Amygdala (tissue), 56 donors: ENCODE measurements around the gene KMT5B.

Experiments
- DNase-seq, 56 donors: peaks; one replicate each; lab custom pipeline; 2025; lab: John Stamatoyannopoulos, UW

Gene KMT5B

GRCh38 chr11:68216171-68216938 is 3.3 kb upstream of the KMT5B start:
- no peak for DNase-seq

DNA sequence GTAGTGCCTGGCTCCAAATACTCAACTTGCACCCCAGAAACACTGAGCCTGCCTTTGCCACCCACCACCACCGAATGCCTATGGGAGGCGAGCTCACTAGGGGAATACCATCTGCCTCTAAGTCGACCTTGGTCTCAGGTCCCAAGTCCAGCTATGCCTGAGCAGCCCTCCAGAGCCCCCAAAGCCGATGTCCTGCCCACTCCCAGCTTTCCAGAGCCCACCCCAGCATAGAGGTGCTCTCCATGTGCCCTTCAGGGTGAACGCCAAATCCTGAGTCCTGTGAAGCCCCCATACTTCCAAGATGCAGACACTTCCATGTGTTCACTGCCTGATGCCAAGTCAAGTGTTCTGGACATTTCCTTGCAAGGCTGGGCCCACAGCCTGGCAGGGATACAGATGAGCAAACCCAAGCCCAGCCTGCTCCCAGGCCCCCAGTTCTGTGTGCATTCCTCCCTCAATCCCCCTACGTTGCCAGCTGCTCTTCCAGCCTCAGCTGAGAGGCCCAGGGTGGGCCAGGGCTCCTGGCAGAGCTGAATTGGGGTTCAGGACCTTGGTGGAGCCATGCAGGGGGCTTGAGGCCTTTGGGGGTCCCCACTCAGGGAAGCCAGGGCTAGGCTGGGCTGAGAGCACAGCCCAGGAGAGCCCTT is 2.6 kb upstream of the KMT5B start:
- DNase-seq: no peak

DNA sequence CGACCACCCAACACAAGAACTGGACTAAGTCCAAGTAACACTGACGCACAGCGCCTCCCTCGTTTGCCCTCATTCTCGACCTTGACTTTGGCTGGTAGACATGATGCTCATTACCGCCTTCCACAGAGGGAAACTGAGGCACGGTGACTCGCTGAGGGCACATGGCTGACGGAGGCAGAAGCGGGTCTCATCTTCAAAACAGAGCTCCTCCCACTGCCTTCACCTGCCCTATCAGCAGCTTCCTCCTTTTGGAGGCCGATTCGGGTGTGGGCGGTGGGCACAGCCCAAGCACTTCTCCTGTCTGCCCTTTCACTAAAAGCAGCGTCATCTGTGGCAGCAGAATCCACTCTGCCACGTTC is 2.0 kb upstream of the KMT5B start:
- DNase-seq: peak in 5 of 56 donors; percentile 13 to 37 (median 19)

GRCh38 chr11:68214173-68215086 is 1.3 kb upstream of the KMT5B start:
- DNase-seq: peak in 4 of 56 donors; percentile 45 to 64 (median 49)

- DNase-seq: peak in 52 of 56 donors; percentile 21 to 90 (median 77)
Measured at GRCh38 chr11:68213555-68214172, 568 bp upstream of the KMT5B start.

- peak in 30 of 56 donors; percentile 17 to 75 (median 50) for DNase-seq
Measured at GRCh38 chr11:68212421-68213134, 518 bp downstream of the KMT5B start.

DNA sequence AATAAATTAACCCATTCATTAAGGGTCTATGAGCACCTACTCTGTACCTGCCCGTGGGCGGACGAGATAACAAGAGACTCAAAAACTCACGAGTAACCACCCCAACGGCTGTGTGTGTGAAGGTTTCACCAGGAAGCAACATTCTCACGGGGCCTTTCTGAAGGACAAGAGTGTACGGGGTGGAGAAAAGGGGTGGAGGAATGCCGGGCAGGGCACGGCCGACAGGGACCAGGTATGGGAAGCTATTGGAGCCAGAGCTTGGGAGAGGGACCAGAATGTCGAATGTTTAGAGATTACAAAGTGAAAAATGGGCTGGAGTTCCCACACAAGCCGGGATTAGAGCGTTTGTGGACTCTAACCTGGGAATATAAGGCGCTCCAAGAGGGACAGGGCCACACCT is 1.6 kb downstream of the KMT5B start:
- no peak for DNase-seq

DNA sequence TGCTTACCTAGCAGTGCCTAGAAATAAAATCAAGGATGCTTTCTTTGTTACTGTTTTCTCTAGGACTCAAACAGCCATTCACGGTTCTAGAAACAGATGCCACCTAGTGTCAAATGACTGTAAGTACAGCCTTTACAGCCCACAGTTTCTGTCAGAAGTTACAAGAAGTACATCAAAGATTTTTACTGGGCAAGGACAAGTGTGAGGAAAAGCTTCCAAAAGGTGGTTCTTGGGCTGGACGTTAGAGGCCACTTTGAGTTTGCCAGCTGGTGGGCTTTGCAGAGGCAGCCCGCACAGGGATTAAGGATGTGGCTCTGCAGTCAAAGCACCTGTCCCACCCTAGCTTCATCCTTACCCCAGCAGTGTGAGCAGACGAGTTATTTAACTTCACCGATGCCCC is 6.9 kb downstream of the KMT5B start:
- peak in 7 of 56 donors; percentile 8 to 30 (median 22) for DNase-seq

- DNase-seq: no peak
Measured at GRCh38 chr11:68204402-68204801, 8.7 kb downstream of the KMT5B start.

GRCh38 chr11:68202165-68202564 is 10.9 kb downstream of the KMT5B start:
- no peak for DNase-seq

DNA sequence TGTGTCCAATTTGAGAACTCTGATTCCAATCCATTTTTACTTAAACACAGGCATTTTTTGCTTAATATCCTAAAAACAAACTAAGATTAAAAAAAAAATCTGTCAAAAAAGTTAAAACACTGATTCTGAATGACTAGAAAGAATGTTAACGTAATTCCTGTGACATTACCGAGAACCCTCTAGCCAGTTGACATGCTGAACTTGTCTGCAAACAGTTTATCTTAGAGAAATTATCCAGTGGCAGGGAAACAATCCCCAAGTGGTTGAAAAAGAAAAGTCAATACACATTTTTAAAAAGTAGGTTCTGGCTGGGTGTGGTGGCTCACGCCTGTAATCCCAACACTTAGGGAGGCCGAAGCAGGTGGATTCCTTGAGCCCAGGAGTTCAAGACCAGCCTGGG is 11.6 kb downstream of the KMT5B start:
- DNase-seq: no peak

- DNase-seq: no peak
Measured at GRCh38 chr11:68200639-68201038, 12.5 kb downstream of the KMT5B start.

DNA sequence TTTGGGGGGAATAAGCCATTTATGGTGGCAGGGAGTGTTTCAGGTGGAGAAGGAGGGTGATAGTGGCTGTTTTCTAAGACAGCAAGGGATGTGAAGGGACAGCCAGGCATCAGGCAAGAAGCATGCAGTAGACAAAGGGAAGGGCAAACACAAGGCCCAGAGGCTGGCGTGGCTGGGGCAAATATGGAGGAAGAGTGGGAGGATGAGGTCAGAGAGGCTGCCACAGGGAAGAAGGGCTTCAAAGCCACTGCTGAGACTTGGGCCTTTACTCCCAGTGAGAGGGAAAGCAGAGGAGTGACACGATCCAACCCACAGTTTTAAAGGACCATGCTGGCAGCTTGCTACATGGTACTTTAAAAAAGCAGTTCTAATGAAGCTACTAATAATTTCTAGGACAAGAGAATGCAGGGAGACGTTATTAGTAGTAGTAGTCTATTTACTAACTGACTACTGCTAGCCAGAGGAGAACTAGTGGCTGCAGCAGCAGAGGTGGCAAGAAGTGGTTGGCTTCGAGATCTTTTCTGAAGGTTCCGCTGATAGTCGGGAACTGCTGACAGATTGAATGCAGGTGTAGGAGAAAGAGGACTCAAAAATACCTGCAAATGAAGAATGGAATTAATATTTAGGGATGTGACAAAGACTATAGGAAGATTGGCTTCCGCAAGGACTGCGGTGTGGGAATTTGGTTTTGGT is 13.7 kb downstream of the KMT5B start:
- no peak for DNase-seq

DNA sequence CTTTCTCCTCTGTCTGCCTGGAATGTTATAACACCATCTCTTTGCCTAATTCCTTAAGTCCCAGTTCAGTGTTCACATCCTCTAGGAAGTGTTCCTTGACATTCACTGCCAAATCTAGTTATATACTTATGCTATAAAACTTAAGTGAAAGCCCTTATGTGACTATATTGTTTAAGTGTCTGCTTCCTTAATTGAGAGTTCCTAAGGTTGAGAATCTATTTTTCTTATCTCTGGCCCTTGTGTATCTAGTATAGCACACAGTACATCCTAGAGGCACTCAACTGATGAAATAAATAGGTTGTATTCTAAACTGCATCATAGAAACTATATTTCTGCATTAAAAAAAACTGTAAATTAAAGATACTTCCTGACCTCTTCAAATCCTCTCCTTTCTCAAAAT is 16.9 kb downstream of the KMT5B start:
- DNase-seq: no peak

DNA sequence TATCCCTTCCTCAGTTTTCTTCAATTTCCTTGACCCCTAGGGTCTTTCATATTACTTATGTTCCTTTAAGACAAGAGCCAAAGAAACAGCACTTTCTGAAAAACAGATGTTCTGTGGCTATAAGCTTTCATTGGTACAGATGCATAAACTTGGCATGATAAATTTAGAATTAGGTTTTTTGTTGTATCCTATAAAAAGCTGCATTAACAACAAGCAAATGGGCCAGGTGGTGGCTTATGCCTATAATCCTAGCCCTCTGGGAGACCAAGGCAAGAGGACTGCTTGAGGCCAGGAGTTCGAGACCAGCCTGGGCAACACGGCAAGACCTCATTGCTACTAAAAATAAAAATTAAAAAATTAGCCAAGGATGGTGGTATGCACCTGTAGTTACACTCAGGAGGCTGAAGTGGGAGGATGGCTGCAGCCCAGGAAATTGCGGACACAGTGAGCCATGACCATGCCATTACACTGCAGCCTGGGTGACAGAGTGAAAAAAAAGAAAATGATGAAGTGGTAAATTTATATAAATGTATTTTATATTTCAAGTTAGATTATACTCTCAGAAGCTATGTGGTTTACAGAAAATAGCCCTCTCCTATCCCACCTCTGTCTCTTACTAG is 18.3 kb downstream of the KMT5B start:
- DNase-seq: no peak

- no peak for DNase-seq
Measured at GRCh38 chr11:68193018-68193417, 20.1 kb downstream of the KMT5B start.

DNA sequence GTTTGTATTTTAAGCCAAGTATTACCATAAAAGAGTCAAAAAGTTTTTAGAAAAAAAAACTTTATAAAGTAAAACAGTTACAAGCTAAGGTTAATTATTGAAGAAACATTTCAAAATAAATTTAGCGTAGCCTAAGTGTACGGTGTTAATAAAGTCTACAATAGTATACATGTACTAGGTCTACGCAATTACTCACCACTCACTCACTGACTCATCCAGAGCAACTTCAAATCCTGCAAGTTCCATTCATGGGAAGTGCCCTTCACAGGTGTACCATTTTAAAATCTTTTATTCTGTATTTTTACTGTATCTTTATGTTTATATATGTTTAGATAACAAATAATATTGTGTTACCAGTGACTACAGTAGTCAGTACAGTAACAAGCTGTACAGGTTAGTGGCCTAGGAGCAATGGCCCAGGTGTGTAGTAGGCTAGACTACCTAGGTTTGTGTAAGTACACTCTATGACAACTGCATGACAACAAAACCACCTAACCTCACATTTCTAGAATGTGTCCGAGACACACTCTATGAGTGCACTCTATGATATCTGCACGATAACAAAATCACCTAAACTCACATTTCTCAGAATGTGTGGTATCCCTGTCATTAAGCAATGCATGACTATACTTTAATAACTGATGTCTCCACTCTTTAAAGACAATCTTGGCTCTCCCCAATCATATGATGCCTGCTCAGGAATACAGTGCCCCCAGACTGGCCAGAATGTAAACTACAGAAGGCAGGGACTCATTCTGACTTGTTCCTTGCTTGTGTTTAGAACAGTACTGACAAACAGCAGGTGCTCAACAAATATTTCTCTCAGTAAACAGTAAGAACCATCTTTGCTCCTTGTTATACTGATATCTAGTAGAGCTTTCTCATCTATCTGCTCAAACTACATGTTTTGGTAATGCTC is 21.2 kb downstream of the KMT5B start:
- no peak for DNase-seq

GRCh38 chr11:68189888-68190287 is 23.2 kb downstream of the KMT5B start:
- DNase-seq: no peak
